Endothelial cell of umbilical vein (primary cell): ENCODE results near the gene THSD8. TPM values are rescaled to one million over a fixed set of nuclear protein-coding genes. Genes with fewer than 3 reads are reported as not detected.

ENCODE experiments used
- BruUV-seq: library from RNA; stranded (reverse); fragments of 400-500 nt; replicated peaks from 2 replicates; lab custom pipeline; 2021; lab: Mats Ljungman, UMichigan
- CTCF ChIA-PET: fragments of 300-600, 350-600 bp; sonication (Branson Sonifier 250); formaldehyde crosslinking; loops from one replicate; lab custom pipeline; 2021; ENCODE audit warnings: antibody characterized with exemption, inconsistent platforms; lab: Charles Lee
- POLR2A ChIA-PET: fragments of 300-600, 350-600 bp; sonication (Branson Sonifier 250); formaldehyde crosslinking; loops from one replicate; lab custom pipeline; 2021; ENCODE audit warnings: antibody characterized with exemption, inconsistent platforms; lab: Charles Lee
- DNase-seq: peaks from one replicate; pipeline ENCODE4 v3.0.0-alpha.2; 2011; ENCODE audit warnings: low read depth, low spot score
- FAIRE-seq: peaks from 2 replicates; lab custom pipeline; 2011; peaks lifted over from hg19 to GRCh38; lab: Jason Lieb, UNC
- H2AFZ ChIP-seq: 2 replicates; pipeline ENCODE4 v1.6.0; 2012; ENCODE audit warnings: low read depth, low read length, control low read depth, inconsistent platforms
- H3K27ac ChIP-seq: 2 replicates; pipeline ENCODE4 v1.5.1; 2011; ENCODE audit warnings: low read depth, mild to moderate bottlenecking, control low read depth, low read length, moderate library complexity; ENCODE audit not compliant: insufficient read depth
- H3K27me3 ChIP-seq, 2 experiments: 2 replicates each; pipeline versions ENCODE4 v1.6.0 to v1.6.1; 2011; ENCODE audit warnings: low read length in 2 of 2, mixed read lengths in 1 of 2; ENCODE audit not compliant: control insufficient read depth in 2 of 2, insufficient read depth in 2 of 2
- H3K36me3 ChIP-seq, 2 experiments: 2 replicates in 1 of 2; 3 replicates in 1 of 2; pipeline ENCODE4 v1.5.1; 2011; ENCODE audit warnings: low read length in 2 of 2, mild to moderate bottlenecking in 1 of 2, moderate library complexity in 1 of 2; ENCODE audit not compliant: control insufficient read depth in 2 of 2, insufficient read depth in 2 of 2; ENCODE audit errors: extremely low read depth in 1 of 2
- H3K4me1 ChIP-seq: 3 replicates; pipeline ENCODE4 v1.5.1; 2011; ENCODE audit warnings: mild to moderate bottlenecking, low read length; ENCODE audit not compliant: control insufficient read depth, insufficient read depth; ENCODE audit errors: extremely low read depth
- H3K4me2 ChIP-seq: 2 replicates; pipeline ENCODE4 v1.6.1; 2011; ENCODE audit warnings: low read length, control low read depth, mixed read lengths; ENCODE audit not compliant: insufficient read depth
- H3K4me3 ChIP-seq, 3 experiments: fragments of 200-600 bp in 1 of 3; sonication (generic), shearing (Covaris generic) in 1 of 3; replicated peaks in 1 of 3; 2 replicates each; pipeline ENCODE4 v1.5.1; 2011 to 2016; ENCODE audit warnings: control low read depth in 3 of 3, low read length in 3 of 3, mild to moderate bottlenecking in 2 of 3, inconsistent platforms in 1 of 3, low read depth in 1 of 3, moderate library complexity in 1 of 3; ENCODE audit not compliant: insufficient read depth in 1 of 3
- H3K79me2 ChIP-seq: 2 replicates; pipeline ENCODE4 v1.6.0; 2012; ENCODE audit warnings: low read length, inconsistent platforms; ENCODE audit not compliant: control insufficient read depth, insufficient read depth
- H3K9ac ChIP-seq: replicated peaks from 2 replicates; pipeline ENCODE3; 2011; ENCODE audit warnings: low read length, control low read depth; ENCODE audit not compliant: insufficient read depth; ENCODE audit errors: extremely low read depth
- H3K9me1 ChIP-seq: replicated peaks from 3 replicates; pipeline ENCODE4 v1.6.0; 2011; ENCODE audit warnings: mild to moderate bottlenecking, low read length; ENCODE audit not compliant: control insufficient read depth, insufficient read depth; ENCODE audit errors: extremely low read depth
- H3K9me3 ChIP-seq: replicated peaks from 2 replicates; pipeline ENCODE4 v1.5.1; 2012; ENCODE audit warnings: low read length, inconsistent platforms; ENCODE audit not compliant: control insufficient read depth, insufficient read depth
- H4K20me1 ChIP-seq: replicated peaks from 2 replicates; pipeline ENCODE3; 2011; ENCODE audit warnings: mild to moderate bottlenecking, low read length; ENCODE audit not compliant: control insufficient read depth, insufficient read depth; ENCODE audit errors: extremely low read depth
- CTCF ChIP-seq, 2 donors: IDR thresholded peaks; 1 replicate in 1 of 2; 2 replicates in 1 of 2; pipeline ENCODE4 v1.5.1; 2011; ENCODE audit warnings: low read length in 2 of 2, mild to moderate bottlenecking in 2 of 2, moderate library complexity in 2 of 2, control low read depth in 1 of 2, inconsistent platforms in 1 of 2, low read depth in 1 of 2; ENCODE audit not compliant: insufficient read depth in 1 of 2; ENCODE audit errors: extremely low read depth in 1 of 2
- EZH2 ChIP-seq: IDR thresholded peaks from 2 replicates; pipeline ENCODE4 v1.6.1; 2012; ENCODE audit warnings: borderline replicate concordance, low read depth, mild to moderate bottlenecking, moderate library complexity, low read length, inconsistent platforms; ENCODE audit not compliant: severe bottlenecking
- FOS ChIP-seq: IDR thresholded peaks from 2 replicates; pipeline ENCODE4 v1.6.1; 2011; ENCODE audit warnings: mild to moderate bottlenecking, low read length, moderate library complexity, borderline replicate concordance; ENCODE audit not compliant: insufficient read depth
- GATA2 ChIP-seq: IDR thresholded peaks from 2 replicates; pipeline ENCODE4 v1.7.0; 2011; ENCODE audit warnings: low read depth, mild to moderate bottlenecking, moderate library complexity, mixed read lengths, low read length; ENCODE audit not compliant: insufficient read length, insufficient read depth
- JUN ChIP-seq: IDR thresholded peaks from 2 replicates; pipeline ENCODE4 v1.6.1; 2011; ENCODE audit warnings: borderline replicate concordance, low read depth; ENCODE audit not compliant: insufficient read length, insufficient read depth
- MAX ChIP-seq: IDR thresholded peaks from 2 replicates; pipeline ENCODE4 v1.6.1; 2011; ENCODE audit not compliant: insufficient read depth, insufficient read length
- MYC ChIP-seq: IDR thresholded peaks from one replicate; pipeline ENCODE4 v1.6.1; 2011; ENCODE audit warnings: mild to moderate bottlenecking, low read depth, low read length
- POLR2A ChIP-seq: IDR thresholded peaks from 2 replicates; pipeline ENCODE4 v1.6.1; 2012; ENCODE audit warnings: low read depth, mild to moderate bottlenecking, control low read depth, low read length
- POLR2AphosphoS5 ChIP-seq: IDR thresholded peaks from 2 replicates; pipeline ENCODE4 v1.6.1; 2012; ENCODE audit warnings: low read depth, mild to moderate bottlenecking, control low read depth, low read length, moderate library complexity; ENCODE audit not compliant: insufficient read depth
- dilution Hi-C: fragments of 300-500 bp; cut with MboI; formaldehyde crosslinking; loops from one replicate; pipeline ENCODE4 v1.15.0; 2019; ENCODE audit warnings: low sequenced_read_pairs; ENCODE audit not compliant: extremely low pct_ligation_motif_present
- intact Hi-C: fragments of 100-400 bp; cut with micrococcal nuclease; formaldehyde crosslinking; loops from one replicate; pipeline ENCODE4 v1.10.0; 2022
- polyA plus RNA-seq, 4 experiments: library from polyadenylated mRNA; depleted of rRNA in 3 of 4; stranded (reverse) in 3 of 4; unstranded in 1 of 4; fragments of >200 nt; gene quantifications; 2 replicates each; pipeline versions ENCODE4 v1.2.1 to v1.2.3, GENCODE V29; 2011 to 2012; ENCODE audit warnings: missing spikeins in 1 of 4
- total RNA-seq: library from RNA; stranded (reverse); gene quantifications from 2 replicates; pipeline ENCODE4 v1.2.3, GENCODE V29; 2021

THSD8 gene
- total and polyA plus RNA-seq, 2 donors (not counting 3 experiments of a cell fraction or from before 2014, with no cell fraction given), result 15.9 TPM; not detected in 1

GRCh38 chr19:12784871-12785430 is 16.9 kb upstream of the THSD8 start:
- Histone ChIP-seq H3K79me2 (no peaks in the 10 kb centered on the region), H3K9me1 (no peaks in the 10 kb centered on the region), H3K27me3 (no peaks in the 10 kb centered on the region), H3K9me3 (no peaks in the 10 kb centered on the region), H3K4me3 (no peak overlapping the region), H3K4me2 (no peak overlapping the region), H3K36me3 (no peaks in the 10 kb centered on the region), H3K4me1 (peaks cover 23% of the 10 kb centered on the region), H4K20me1 (no peaks in the 10 kb centered on the region), H3K27ac (no peak overlapping the region), H3K9ac (no peak overlapping the region), H2AFZ (no peak overlapping the region)
- no TSS peak for BruUV-seq
- no peak for FAIRE-seq
- ChIA-PET CTCF (interaction anchor here (1.0 to 4.7 kb wide), 2 partner anchors 7 to 63 kb away, joined by 3 to 48 read pairs; no protein-coding TSS in a partner anchor), POLR2A (no interaction called here)
- DNase-seq, result no peak
- dilution Hi-C loops, result no loop called here
- intact Hi-C loops, result loop anchor here (10.0 kb wide), 1 partner anchor 150 kb away; the partner anchor contains the start of genes CALR and FARSA
- TF ChIP-seq POLR2AphosphoS5, result no peak
- no peak for TF ChIP-seq MAX
- TF ChIP-seq JUN, result no peak
- no peak for TF ChIP-seq MYC
- TF ChIP-seq FOS, result no peak
- TF ChIP-seq CTCF (IDR thresholded peaks at IDR 0.05; ENCODE audit: extremely low read depth in 1 of 2, insufficient read depth in 1 of 2, low read depth in 1 of 2, low read length in 2 of 2), result no peak
- TF ChIP-seq GATA2, result no peak
- no peak for TF ChIP-seq POLR2A
- no peak for TF ChIP-seq EZH2
